Measurements from ENCODE around the gene RCC1.

- TF ChIP-seq CTCF (conservative IDR thresholded peaks at IDR 0.05; ENCODE audit: low read depth in 2 of 2) (no peak), POLR2AphosphoS5 (IDR thresholded peaks at IDR 0.05; ENCODE audit: low read depth) (no peak), EZH2 (IDR thresholded peaks at IDR 0.05; ENCODE audit: low read depth, unreplicated experiment) (no peak), ZNF462 (CRISPR knock-in tag; IDR thresholded peaks at IDR 0.05) (no peak), JUNB (IDR thresholded peaks at IDR 0.05; ENCODE audit: unreplicated experiment) (no peak), EZH2phosphoT487 (IDR thresholded peaks at IDR 0.05; ENCODE audit: unreplicated experiment) (no peak), ZNF331 (CRISPR knock-in tag; IDR thresholded peaks at IDR 0.05; ENCODE audit: low read depth) (no peak)
Measured at GRCh38 chr1:28566931-28567330, 61.1 kb downstream of the RCC1 start.

Data from GM23338 (cell line).